Measurements from ENCODE around the gene CMIP. TPM values are rescaled to one million over a fixed set of nuclear protein-coding genes. Genes with fewer than 3 reads are reported as not detected.

CMIP gene
- total RNA-seq, 1 experiment from 2014 or later, result 63.7 TPM

DNA sequence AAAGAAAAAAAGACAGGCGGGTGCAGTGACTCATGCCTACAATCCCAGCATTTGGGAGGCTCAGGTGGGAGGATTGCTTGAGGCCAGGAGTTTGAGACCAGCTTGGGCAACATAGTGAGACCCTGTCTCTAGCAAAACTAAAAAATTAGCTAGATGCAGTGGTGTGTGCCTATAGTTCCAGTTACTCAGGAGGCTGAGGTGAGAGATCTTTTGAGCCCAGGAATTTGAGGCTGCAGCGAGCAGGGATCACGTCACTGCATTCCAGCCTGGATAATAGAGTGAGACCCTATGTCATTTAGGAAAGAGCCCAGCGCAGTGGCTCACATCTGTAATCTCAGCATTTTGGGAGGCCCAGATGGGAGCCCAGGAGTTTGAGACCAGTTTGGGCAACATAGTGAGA is 126.6 kb downstream of the CMIP start:
- Mint-ChIP-seq H3K4me1 (peaks cover 28% of the 10 kb centered on the region), H3K36me3 (no peaks in the 10 kb centered on the region), H3K27ac (no peak overlapping the region), H3K27me3 (ENCODE audit: low read depth) (no peaks in the 10 kb centered on the region; the same call in 1 of the 2 replicates), H3K9me3 (no peaks in the 10 kb centered on the region), H3K4me3 (no peak overlapping the region)
- ATAC-seq, result no peak
- ChIA-PET POLR2A (no interaction called here), CTCF (interaction anchor here (0.8 to 1.0 kb wide), 2 partner anchors 15 to 28 kb away, joined by 3 read pairs; no protein-coding TSS in a partner anchor)
- no peak for TF ChIP-seq ZBTB21 (CRISPR knock-in tag; IDR thresholded peaks at IDR 0.05; ENCODE audit: borderline replicate concordance)
- no peak for TF ChIP-seq KAT7 (CRISPR knock-in tag; IDR thresholded peaks at IDR 0.05; ENCODE audit: borderline replicate concordance)
- TF ChIP-seq SOX15 (CRISPR knock-in tag; IDR thresholded peaks at IDR 0.05), result no peak
- no peak for TF ChIP-seq GTF2I (CRISPR knock-in tag; conservative IDR thresholded peaks at IDR 0.05)
- TF ChIP-seq, protein P1, sequence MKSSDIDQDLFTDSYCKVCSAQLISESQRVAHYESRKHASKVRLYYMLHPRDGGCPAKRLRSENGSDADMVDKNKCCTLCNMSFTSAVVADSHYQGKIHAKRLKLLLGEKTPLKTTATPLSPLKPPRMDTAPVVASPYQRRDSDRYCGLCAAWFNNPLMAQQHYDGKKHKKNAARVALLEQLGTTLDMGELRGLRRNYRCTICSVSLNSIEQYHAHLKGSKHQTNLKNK (CRISPR knock-in tag; IDR thresholded peaks at IDR 0.05), result no peak
- TF ChIP-seq, protein P2, sequence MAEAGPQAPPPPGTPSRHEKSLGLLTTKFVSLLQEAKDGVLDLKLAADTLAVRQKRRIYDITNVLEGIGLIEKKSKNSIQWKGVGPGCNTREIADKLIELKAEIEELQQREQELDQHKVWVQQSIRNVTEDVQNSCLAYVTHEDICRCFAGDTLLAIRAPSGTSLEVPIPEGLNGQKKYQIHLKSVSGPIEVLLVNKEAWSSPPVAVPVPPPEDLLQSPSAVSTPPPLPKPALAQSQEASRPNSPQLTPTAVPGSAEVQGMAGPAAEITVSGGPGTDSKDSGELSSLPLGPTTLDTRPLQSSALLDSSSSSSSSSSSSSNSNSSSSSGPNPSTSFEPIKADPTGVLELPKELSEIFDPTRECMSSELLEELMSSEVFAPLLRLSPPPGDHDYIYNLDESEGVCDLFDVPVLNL (CRISPR knock-in tag; IDR thresholded peaks at IDR 0.05; ENCODE audit: borderline replicate concordance, low read depth), result no peak
- no peak for TF ChIP-seq CBFB (CRISPR knock-in tag; IDR thresholded peaks at IDR 0.05; ENCODE audit: low read depth)
- TF ChIP-seq, protein P3, sequence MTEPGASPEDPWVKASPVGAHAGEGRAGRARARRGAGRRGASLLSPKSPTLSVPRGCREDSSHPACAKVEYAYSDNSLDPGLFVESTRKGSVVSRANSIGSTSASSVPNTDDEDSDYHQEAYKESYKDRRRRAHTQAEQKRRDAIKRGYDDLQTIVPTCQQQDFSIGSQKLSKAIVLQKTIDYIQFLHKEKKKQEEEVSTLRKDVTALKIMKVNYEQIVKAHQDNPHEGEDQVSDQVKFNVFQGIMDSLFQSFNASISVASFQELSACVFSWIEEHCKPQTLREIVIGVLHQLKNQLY (CRISPR knock-in tag; IDR thresholded peaks at IDR 0.05), result no peak
- no peak for TF ChIP-seq ZNF416 (CRISPR knock-in tag; IDR thresholded peaks at IDR 0.05)
- TF ChIP-seq GRHL2 (CRISPR knock-in tag; IDR thresholded peaks at IDR 0.05; ENCODE audit: insufficient replicate concordance, severe bottlenecking), result no peak
- no peak for TF ChIP-seq NFATC4 (CRISPR knock-in tag; IDR thresholded peaks at IDR 0.05)
- no peak for TF ChIP-seq NR3C1 (CRISPR knock-in tag; conservative IDR thresholded peaks at IDR 0.05; ENCODE audit: low read depth)
- TF ChIP-seq, protein P4, sequence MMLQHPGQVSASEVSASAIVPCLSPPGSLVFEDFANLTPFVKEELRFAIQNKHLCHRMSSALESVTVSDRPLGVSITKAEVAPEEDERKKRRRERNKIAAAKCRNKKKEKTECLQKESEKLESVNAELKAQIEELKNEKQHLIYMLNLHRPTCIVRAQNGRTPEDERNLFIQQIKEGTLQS (CRISPR knock-in tag; conservative IDR thresholded peaks at IDR 0.05), result no peak
- TF ChIP-seq, protein P5, sequence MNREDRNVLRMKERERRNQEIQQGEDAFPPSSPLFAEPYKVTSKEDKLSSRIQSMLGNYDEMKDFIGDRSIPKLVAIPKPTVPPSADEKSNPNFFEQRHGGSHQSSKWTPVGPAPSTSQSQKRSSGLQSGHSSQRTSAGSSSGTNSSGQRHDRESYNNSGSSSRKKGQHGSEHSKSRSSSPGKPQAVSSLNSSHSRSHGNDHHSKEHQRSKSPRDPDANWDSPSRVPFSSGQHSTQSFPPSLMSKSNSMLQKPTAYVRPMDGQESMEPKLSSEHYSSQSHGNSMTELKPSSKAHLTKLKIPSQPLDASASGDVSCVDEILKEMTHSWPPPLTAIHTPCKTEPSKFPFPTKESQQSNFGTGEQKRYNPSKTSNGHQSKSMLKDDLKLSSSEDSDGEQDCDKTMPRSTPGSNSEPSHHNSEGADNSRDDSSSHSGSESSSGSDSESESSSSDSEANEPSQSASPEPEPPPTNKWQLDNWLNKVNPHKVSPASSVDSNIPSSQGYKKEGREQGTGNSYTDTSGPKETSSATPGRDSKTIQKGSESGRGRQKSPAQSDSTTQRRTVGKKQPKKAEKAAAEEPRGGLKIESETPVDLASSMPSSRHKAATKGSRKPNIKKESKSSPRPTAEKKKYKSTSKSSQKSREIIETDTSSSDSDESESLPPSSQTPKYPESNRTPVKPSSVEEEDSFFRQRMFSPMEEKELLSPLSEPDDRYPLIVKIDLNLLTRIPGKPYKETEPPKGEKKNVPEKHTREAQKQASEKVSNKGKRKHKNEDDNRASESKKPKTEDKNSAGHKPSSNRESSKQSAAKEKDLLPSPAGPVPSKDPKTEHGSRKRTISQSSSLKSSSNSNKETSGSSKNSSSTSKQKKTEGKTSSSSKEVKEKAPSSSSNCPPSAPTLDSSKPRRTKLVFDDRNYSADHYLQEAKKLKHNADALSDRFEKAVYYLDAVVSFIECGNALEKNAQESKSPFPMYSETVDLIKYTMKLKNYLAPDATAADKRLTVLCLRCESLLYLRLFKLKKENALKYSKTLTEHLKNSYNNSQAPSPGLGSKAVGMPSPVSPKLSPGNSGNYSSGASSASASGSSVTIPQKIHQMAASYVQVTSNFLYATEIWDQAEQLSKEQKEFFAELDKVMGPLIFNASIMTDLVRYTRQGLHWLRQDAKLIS (CRISPR knock-in tag; IDR thresholded peaks at IDR 0.05; ENCODE audit: borderline replicate concordance), result no peak
- TF ChIP-seq NR2C2 (CRISPR knock-in tag; IDR thresholded peaks at IDR 0.05), result no peak
- no peak for DNase-seq (ENCODE audit: low spot score)

DNA sequence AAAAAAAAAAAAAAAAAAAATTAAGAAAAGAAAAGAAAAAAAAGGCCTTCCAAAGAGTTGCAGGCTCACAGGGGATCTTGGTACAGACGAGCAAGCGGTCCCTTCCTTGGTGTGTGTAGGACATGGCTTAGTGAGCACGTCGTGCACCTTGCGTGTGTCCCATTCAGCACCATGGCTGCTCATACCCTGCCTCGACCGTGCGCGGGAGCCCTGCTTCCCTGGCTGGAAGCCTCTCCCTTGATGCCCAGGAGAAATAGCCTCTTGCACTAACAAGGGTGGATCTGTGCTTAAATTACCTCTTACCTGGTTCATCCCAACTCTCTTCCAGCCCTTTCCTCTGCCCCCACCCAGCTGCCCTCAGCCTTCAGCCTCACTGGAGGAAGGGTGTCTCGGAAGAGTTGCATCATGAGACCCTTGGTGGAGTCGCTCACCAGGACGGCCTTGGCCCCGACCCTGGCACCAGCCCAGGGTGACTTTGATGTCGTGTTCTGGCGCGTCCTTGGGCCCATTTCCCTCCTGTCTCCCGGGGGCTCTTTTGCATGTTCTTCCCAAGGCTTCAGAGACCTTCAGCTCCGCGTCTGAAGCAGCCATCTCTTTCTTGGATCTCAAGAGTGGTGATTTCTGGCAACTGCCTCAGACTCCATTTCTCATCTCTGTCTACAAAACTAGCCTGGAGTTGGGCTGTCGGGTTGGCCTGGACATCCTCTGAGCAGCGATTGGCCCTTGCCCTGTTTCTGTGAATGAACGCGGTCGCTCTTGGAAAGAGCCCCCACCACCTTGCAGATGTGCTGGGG is 127.2 kb downstream of the CMIP start:
- Mint-ChIP-seq H3K4me1 (peaks cover 28% of the 10 kb centered on the region), H3K27me3 (ENCODE audit: low read depth) (no peaks in the 10 kb centered on the region; the same call in 1 of the 2 replicates), H3K27ac (peak overlapping the region; percentile 80), H3K36me3 (no peaks in the 10 kb centered on the region), H3K4me3 (no peak overlapping the region), H3K9me3 (no peaks in the 10 kb centered on the region)
- no peak for ATAC-seq
- ChIA-PET POLR2A (no interaction called here), CTCF (interaction anchor here (1.0 to 1.3 kb wide), 2 partner anchors 14 kb away, joined by 3 to 4 read pairs; no protein-coding TSS in a partner anchor)
- TF ChIP-seq GABPB1 (CRISPR knock-in tag; IDR thresholded peaks at IDR 0.05), result peak; percentile 65
- TF ChIP-seq, protein P4 (CRISPR knock-in tag; conservative IDR thresholded peaks at IDR 0.05), result no peak
- DNase-seq (ENCODE audit: low spot score), result no peak

Data from WTC11 (cell line).